Measurements from ENCODE around the gene OR10P1. TPM values are rescaled to one million over a fixed set of nuclear protein-coding genes. Genes with fewer than 3 reads are reported as not detected.
"Not testable (repeated sequence)": the region's sequence is repeated elsewhere in the genome, so short reads cannot be mapped to it uniquely, and the experiment has no call there.

OR10P1 gene
- total RNA-seq, 1 donor from 2014 or later: not detected

GRCh38 chr12:55637467-55637866 lies 775 bp downstream of the OR10P1 start:
- H3K4me3 ChIP-seq (ENCODE audit: low read depth, low read length): no peak overlapping the region
- DNase-seq (ENCODE audit: low read depth): no peak
- TF ChIP-seq CTCF (conservative IDR thresholded peaks at IDR 0.05; ENCODE audit: low read depth, low read length): no peak

- DNase-seq (ENCODE audit: low read depth): no peak
- no peak for TF ChIP-seq CTCF (conservative IDR thresholded peaks at IDR 0.05; ENCODE audit: low read depth, low read length)
- H3K4me3 ChIP-seq (ENCODE audit: low read depth, low read length): no peak overlapping the region
Observed at GRCh38 chr12:55641595-55641994, 4.9 kb downstream of the OR10P1 start.

- no peak for DNase-seq (ENCODE audit: low read depth)
- TF ChIP-seq CTCF (conservative IDR thresholded peaks at IDR 0.05; ENCODE audit: low read depth, low read length): no peak
- H3K4me3 ChIP-seq (ENCODE audit: low read depth, low read length): no peak overlapping the region
Observed at GRCh38 chr12:55642267-55642666, 5.6 kb downstream of the OR10P1 start.

- DNase-seq (ENCODE audit: low read depth): no peak
- H3K4me3 ChIP-seq (ENCODE audit: low read depth, low read length): no peak overlapping the region
- TF ChIP-seq CTCF (conservative IDR thresholded peaks at IDR 0.05; ENCODE audit: low read depth, low read length): no peak
Observed at GRCh38 chr12:55642669-55643068, 6.0 kb downstream of the OR10P1 start.

- TF ChIP-seq CTCF (conservative IDR thresholded peaks at IDR 0.05; ENCODE audit: low read depth, low read length): no peak
- no peak for DNase-seq (ENCODE audit: low read depth)
- H3K4me3 ChIP-seq (ENCODE audit: low read depth, low read length): no peak overlapping the region
Observed at GRCh38 chr12:55644591-55644990, 7.9 kb downstream of the OR10P1 start.

GRCh38 chr12:55647027-55647426 lies 10.3 kb downstream of the OR10P1 start:
- no peak for DNase-seq (ENCODE audit: low read depth)
- TF ChIP-seq CTCF (conservative IDR thresholded peaks at IDR 0.05; ENCODE audit: low read depth, low read length): no peak
- no peak overlapping the region for H3K4me3 ChIP-seq (ENCODE audit: low read depth, low read length)

- H3K4me3 ChIP-seq (ENCODE audit: low read depth, low read length); DNase-seq (ENCODE audit: low read depth): not testable (repeated sequence)
Observed at GRCh38 chr12:55650620-55651298, 14.1 kb downstream of the OR10P1 start.
